ENCODE data around the gene PGAM1. TPM values are rescaled to one million over a fixed set of nuclear protein-coding genes. Genes with fewer than 3 reads are reported as not detected.

PGAM1 gene
- total RNA-seq, 4 donors from 2014 or later, result 94.5 to 216 (median 124) TPM

GRCh38 chr10:97381626-97382025, 44.4 kb upstream of the PGAM1 start:
- Histone ChIP-seq H3K27ac (no peak overlapping the region), H3K27me3 (no peaks in the 10 kb centered on the region), H3K4me3 (no peak overlapping the region), H3K36me3 (peaks cover 0 to 12% (median 5%) of the 10 kb centered on the region in 4 donors), H3K9me3 (no peaks in the 10 kb centered on the region), H3K4me1 (no peaks in the 10 kb centered on the region)
- DNase-seq, result no peak
- TF ChIP-seq EP300 (IDR thresholded peaks at IDR 0.05; ENCODE audit: low read depth) (no peak), POLR2A (IDR thresholded peaks at IDR 0.05) (no peak), POLR2AphosphoS5 (IDR thresholded peaks at IDR 0.05) (no peak)
- TF ChIP-seq, protein P1, sequence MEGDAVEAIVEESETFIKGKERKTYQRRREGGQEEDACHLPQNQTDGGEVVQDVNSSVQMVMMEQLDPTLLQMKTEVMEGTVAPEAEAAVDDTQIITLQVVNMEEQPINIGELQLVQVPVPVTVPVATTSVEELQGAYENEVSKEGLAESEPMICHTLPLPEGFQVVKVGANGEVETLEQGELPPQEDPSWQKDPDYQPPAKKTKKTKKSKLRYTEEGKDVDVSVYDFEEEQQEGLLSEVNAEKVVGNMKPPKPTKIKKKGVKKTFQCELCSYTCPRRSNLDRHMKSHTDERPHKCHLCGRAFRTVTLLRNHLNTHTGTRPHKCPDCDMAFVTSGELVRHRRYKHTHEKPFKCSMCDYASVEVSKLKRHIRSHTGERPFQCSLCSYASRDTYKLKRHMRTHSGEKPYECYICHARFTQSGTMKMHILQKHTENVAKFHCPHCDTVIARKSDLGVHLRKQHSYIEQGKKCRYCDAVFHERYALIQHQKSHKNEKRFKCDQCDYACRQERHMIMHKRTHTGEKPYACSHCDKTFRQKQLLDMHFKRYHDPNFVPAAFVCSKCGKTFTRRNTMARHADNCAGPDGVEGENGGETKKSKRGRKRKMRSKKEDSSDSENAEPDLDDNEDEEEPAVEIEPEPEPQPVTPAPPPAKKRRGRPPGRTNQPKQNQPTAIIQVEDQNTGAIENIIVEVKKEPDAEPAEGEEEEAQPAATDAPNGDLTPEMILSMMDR (IDR thresholded peaks at IDR 0.05), result no peak
- WGBS, 2 donors (ENCODE audit: low coverage in 1 of 2), result 93 to 95% methylated on average over 3 to 8 of the region's 8 CpGs
- in situ Hi-C loops (cut with MboI; ENCODE audit: low pct_ligation_motif_present in 1 of 4, low pct_unique_long_range_greater_than_20kb in 1 of 4, low sequenced_read_pairs in 3 of 4) (no loop called here), intact Hi-C loops (cut with DNase I; ENCODE audit: low total_unique reads) (no loop called here)

DNA sequence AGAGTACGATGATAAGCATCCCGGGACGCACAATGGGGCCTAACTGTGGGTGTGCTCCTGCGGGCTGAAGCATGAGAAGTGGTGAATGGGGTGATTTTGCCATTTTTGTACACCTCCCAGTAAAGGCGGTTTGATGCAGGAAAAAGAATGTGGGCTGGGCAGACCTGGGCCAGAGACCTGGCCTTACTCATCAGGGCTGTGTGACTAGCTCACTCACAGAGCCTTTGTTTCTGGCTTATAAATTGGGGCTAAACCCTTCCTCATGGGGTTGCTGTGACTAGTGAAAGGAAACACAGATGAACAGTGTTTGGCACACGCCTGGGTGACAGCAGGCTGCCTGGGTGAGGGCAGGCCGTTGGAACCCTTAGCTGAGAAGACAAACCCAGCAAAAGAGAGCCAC, 42.8 kb upstream of the PGAM1 start:
- peaks cover 0 to 11% (median 4%) of the 10 kb centered on the region in 4 donors for H3K36me3 ChIP-seq

DNA sequence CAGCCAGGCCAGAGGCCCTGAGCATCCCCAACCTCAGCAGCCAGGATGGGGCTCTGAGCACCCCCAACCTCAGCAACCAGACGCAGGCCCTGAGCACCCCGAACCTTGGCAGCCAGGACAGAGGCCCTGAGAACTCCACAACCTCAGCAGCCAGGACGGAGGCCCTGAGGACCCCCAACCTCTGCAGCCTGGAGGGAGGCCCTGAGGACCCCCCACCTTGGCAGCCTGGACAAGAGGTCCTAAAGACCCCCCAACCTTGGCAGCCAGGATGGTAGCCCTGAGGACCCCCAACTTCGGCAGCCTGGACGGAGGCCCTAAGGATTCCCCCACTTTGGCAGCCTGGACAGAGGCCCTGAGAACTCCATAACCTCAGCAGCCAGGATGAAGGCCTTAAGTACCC, 41.8 kb upstream of the PGAM1 start:
- TF ChIP-seq EP300 (IDR thresholded peaks at IDR 0.05; ENCODE audit: low read depth), result no peak
- no peak for TF ChIP-seq POLR2AphosphoS5 (IDR thresholded peaks at IDR 0.05)
- no peak for TF ChIP-seq POLR2A (IDR thresholded peaks at IDR 0.05)
- in situ Hi-C loops (cut with MboI; ENCODE audit: low pct_ligation_motif_present in 1 of 4, low pct_unique_long_range_greater_than_20kb in 1 of 4, low sequenced_read_pairs in 3 of 4), result no loop called here
- H3K4me3 ChIP-seq, result no peak overlapping the region
- H3K4me1 ChIP-seq, result no peaks in the 10 kb centered on the region
- H3K27ac ChIP-seq, result no peak overlapping the region
- 100% methylated on average over 5 of the region's 5 CpGs; no CpG with 5 or more reads in 1 of the 2 donors for WGBS, 2 donors (ENCODE audit: low coverage in 1 of 2)
- peaks cover 0 to 7% (median 3%) of the 10 kb centered on the region in 4 donors for H3K36me3 ChIP-seq
- no peaks in the 10 kb centered on the region for H3K27me3 ChIP-seq
- DNase-seq, result no peak
- no peaks in the 10 kb centered on the region for H3K9me3 ChIP-seq
- intact Hi-C loops (cut with DNase I; ENCODE audit: low total_unique reads), result no loop called here

More for the DNA sequence above, 42.8 kb upstream of the PGAM1 start:
- no peak for TF ChIP-seq EP300 (IDR thresholded peaks at IDR 0.05; ENCODE audit: low read depth)
- H3K4me3 ChIP-seq, result no peak overlapping the region
- H3K4me1 ChIP-seq, result no peaks in the 10 kb centered on the region
- WGBS, 2 donors (ENCODE audit: low coverage in 1 of 2), result 98% methylated on average over 7 of the region's 7 CpGs; no CpG with 5 or more reads in 1 of the 2 donors
- no peaks in the 10 kb centered on the region for H3K27me3 ChIP-seq
- DNase-seq, result no peak
- in situ Hi-C loops (cut with MboI; ENCODE audit: low pct_ligation_motif_present in 1 of 4, low pct_unique_long_range_greater_than_20kb in 1 of 4, low sequenced_read_pairs in 3 of 4) (no loop called here), intact Hi-C loops (cut with DNase I; ENCODE audit: low total_unique reads) (no loop called here)
- no peaks in the 10 kb centered on the region for H3K9me3 ChIP-seq
- no peak overlapping the region for H3K27ac ChIP-seq

GRCh38 chr10:97384641-97385040, 41.4 kb upstream of the PGAM1 start:
- in situ Hi-C loops (cut with MboI; ENCODE audit: low pct_ligation_motif_present in 1 of 4, low pct_unique_long_range_greater_than_20kb in 1 of 4, low sequenced_read_pairs in 3 of 4), result no loop called here
- DNase-seq, result no peak
- intact Hi-C loops (cut with DNase I; ENCODE audit: low total_unique reads), result no loop called here
- Histone ChIP-seq H3K4me3 (no peak overlapping the region), H3K9me3 (no peaks in the 10 kb centered on the region), H3K27me3 (no peaks in the 10 kb centered on the region), H3K4me1 (no peaks in the 10 kb centered on the region), H3K36me3 (peaks cover 0 to 7% (median under 1%) of the 10 kb centered on the region in 4 donors), H3K27ac (no peak overlapping the region)
- TF ChIP-seq POLR2AphosphoS5 (IDR thresholded peaks at IDR 0.05) (no peak), POLR2A (IDR thresholded peaks at IDR 0.05) (no peak), EP300 (IDR thresholded peaks at IDR 0.05; ENCODE audit: low read depth) (no peak)
- TF ChIP-seq, protein P1 (IDR thresholded peaks at IDR 0.05), result no peak
- 100% methylated on average over 2 of the region's 6 CpGs; no CpG with 5 or more reads in 1 of the 2 donors for WGBS, 2 donors (ENCODE audit: low coverage in 1 of 2)

GRCh38 chr10:97385565-97385964, 40.4 kb upstream of the PGAM1 start:
- Histone ChIP-seq H3K27me3 (no peaks in the 10 kb centered on the region), H3K27ac (no peak overlapping the region), H3K36me3 (peaks cover 0 to 7% (median 0%) of the 10 kb centered on the region in 4 donors), H3K9me3 (no peaks in the 10 kb centered on the region), H3K4me3 (no peak overlapping the region), H3K4me1 (no peaks in the 10 kb centered on the region)
- DNase-seq, result no peak
- in situ Hi-C loops (cut with MboI; ENCODE audit: low pct_ligation_motif_present in 1 of 4, low pct_unique_long_range_greater_than_20kb in 1 of 4, low sequenced_read_pairs in 3 of 4), result no loop called here
- TF ChIP-seq, protein P1 (IDR thresholded peaks at IDR 0.05), result no peak
- TF ChIP-seq POLR2AphosphoS5 (IDR thresholded peaks at IDR 0.05) (no peak), POLR2A (IDR thresholded peaks at IDR 0.05) (no peak), EP300 (IDR thresholded peaks at IDR 0.05; ENCODE audit: low read depth) (no peak)
- intact Hi-C loops (cut with DNase I; ENCODE audit: low total_unique reads), result no loop called here
- WGBS, 2 donors (ENCODE audit: low coverage in 1 of 2), result 96% methylated on average over 7 of the region's 7 CpGs; no CpG with 5 or more reads in 1 of the 2 donors
